Inflammatory macrophage treated with lipopolysaccharide for 4 hours (primary cell): ENCODE results near the gene FAM131B.
"Not testable (repeated sequence)": the region's sequence is repeated elsewhere in the genome, so short reads cannot be mapped to it uniquely, and the experiment has no call there.

Source experiments
- DNase-seq: peaks from one replicate; pipeline ENCODE4 v3.0.0-alpha.2; 2020

The FAM131B gene

GRCh38 chr7:143362131-143363015 lies at the start of gene FAM131B:
FAM131B (minus strand) TSS chr7:143362713; CDS start chr7:143362603, 110 bp downstream.
- no peak for DNase-seq

GRCh38 chr7:143411976-143412708 lies 49.6 kb upstream of the FAM131B start:
- no peak for DNase-seq

- DNase-seq = peak; percentile 95
Measured at GRCh38 chr7:143410521-143411004, 48.0 kb upstream of the FAM131B start.

GRCh38 chr7:143408686-143409561 lies 46.4 kb upstream of the FAM131B start, which contains the start of gene EPHA1:
EPHA1 (minus strand) TSS chr7:143408856; CDS start chr7:143408805, 51 bp downstream.
- no peak for DNase-seq

- DNase-seq = no peak
Measured at GRCh38 chr7:143408252-143408685, 45.8 kb upstream of the FAM131B start.

GRCh38 chr7:143407287-143408251 lies 45.1 kb upstream of the FAM131B start:
- DNase-seq = peak; percentile 19

- no peak for DNase-seq
Measured at GRCh38 chr7:143406002-143406357, 43.5 kb upstream of the FAM131B start.

GRCh38 chr7:143405173-143406001 lies 42.9 kb upstream of the FAM131B start:
- no peak for DNase-seq

- not testable (repeated sequence) for DNase-seq
Measured at GRCh38 chr7:143402233-143402632, 39.7 kb upstream of the FAM131B start.

- no peak for DNase-seq
Measured at GRCh38 chr7:143401265-143401664, 38.8 kb upstream of the FAM131B start.

- DNase-seq = no peak
Measured at GRCh38 chr7:143399642-143400041, 37.1 kb upstream of the FAM131B start.

GRCh38 chr7:143399151-143399550 lies 36.6 kb upstream of the FAM131B start:
- no peak for DNase-seq

- no peak for DNase-seq
Measured at GRCh38 chr7:143398616-143399015, 36.1 kb upstream of the FAM131B start.

GRCh38 chr7:143397710-143398530 lies 35.4 kb upstream of the FAM131B start:
- no peak for DNase-seq

GRCh38 chr7:143396625-143397556 lies 34.4 kb upstream of the FAM131B start:
- DNase-seq = no peak

GRCh38 chr7:143396182-143396581 lies 33.7 kb upstream of the FAM131B start:
- DNase-seq = no peak

GRCh38 chr7:143395187-143396149 lies 33.0 kb upstream of the FAM131B start:
- peak; percentile 45 for DNase-seq
